Activated effector memory CD4-positive, alpha-beta T cell treated with anti-CD3 and anti-CD28 coated beads, Interleukin-2, amount 50 U/mL, for 16 hours (primary cell): ENCODE data around the gene HRC.

Experiments
- DNase-seq: peaks from one replicate; pipeline ENCODE4 v3.0.0-alpha.2; 2020

The HRC gene

GRCh38 chr19:49113762-49114629 lies 41.2 kb downstream of the HRC start, which contains the start of gene LIN7B:
LIN7B (plus strand) TSS chr19:49114370; CDS start chr19:49114405, 35 bp downstream.
- DNase-seq, result peak; percentile 91

GRCh38 chr19:49111218-49111998 lies 43.8 kb downstream of the HRC start:
- DNase-seq, result no peak

DNA sequence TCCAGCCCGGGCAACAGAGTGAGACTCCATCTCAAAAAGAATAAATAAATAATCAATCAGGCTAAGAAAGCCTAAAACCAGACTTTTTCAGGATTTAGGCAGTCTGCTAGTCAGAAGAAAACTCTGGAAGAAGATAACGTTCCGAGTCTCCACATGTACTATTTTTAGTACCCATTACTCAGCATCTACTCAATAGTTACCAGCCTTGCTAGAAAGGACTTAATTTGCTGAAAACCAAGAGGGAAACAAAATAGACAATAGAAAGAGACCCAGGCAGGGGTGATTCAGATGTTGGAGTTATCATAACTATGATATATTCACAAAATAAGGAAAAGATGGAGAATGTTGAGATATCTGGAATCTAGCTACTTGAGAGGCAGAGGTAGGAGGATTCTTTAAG lies 44.6 kb downstream of the HRC start:
- DNase-seq, result no peak

- DNase-seq, result no peak
Observed at GRCh38 chr19:49109569-49110233, 45.5 kb downstream of the HRC start.

DNA sequence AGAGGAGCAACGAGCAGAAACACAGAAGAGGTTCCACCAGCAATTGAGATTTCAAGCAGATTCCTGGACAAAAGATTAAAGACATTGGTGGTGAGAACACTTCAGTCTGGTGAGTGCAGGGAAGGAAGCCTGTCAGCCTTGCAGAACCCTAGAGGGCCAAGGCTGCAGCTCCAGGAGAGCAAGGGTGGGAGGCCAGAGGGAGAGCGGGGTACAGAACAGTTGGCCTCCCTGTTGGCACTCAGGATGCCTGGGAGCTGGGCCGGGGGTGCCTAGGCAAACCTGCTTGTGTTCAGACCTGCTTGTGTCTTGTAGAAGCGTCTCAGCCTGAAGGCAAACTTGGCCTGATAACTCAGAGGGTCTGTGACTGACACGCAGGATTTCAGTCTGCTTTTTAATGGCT lies 46.1 kb downstream of the HRC start:
- DNase-seq, result no peak

DNA sequence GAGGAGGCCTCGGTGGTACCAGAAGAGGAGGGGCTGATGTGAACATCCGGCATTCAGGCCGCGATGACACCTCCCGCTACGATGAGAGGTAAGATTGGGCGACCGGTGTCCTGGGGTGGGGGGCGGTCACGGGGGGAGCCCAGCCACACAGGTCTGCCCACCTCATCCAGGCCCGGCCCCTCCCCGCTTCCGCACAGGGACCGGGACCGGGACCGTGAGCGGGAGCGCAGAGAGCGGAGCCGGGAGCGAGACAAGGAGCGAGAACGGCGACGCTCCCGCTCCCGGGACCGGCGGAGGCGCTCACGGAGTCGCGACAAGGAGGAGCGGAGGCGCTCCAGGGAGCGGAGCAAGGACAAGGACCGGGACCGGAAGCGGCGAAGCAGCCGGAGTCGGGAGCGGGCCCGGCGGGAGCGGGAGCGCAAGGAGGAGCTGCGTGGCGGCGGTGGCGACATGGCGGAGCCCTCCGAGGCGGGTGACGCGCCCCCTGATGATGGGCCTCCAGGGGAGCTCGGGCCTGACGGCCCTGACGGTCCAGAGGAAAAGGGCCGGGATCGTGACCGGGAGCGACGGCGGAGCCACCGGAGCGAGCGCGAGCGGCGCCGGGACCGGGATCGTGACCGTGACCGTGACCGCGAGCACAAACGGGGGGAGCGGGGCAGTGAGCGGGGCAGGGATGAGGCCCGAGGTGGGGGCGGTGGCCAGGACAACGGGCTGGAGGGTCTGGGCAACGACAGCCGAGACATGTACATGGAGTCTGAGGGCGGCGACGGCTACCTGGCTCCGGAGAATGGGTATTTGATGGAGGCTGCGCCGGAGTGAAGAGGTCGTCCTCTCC lies 47.4 kb downstream of the HRC start:
- DNase-seq, result no peak

GRCh38 chr19:49106648-49107135 lies 48.5 kb downstream of the HRC start:
- peak; percentile 89 for DNase-seq

GRCh38 chr19:49104229-49104864 lies 50.8 kb downstream of the HRC start:
- no peak for DNase-seq

- DNase-seq, result no peak
Observed at GRCh38 chr19:49103331-49104085, 51.7 kb downstream of the HRC start.

DNA sequence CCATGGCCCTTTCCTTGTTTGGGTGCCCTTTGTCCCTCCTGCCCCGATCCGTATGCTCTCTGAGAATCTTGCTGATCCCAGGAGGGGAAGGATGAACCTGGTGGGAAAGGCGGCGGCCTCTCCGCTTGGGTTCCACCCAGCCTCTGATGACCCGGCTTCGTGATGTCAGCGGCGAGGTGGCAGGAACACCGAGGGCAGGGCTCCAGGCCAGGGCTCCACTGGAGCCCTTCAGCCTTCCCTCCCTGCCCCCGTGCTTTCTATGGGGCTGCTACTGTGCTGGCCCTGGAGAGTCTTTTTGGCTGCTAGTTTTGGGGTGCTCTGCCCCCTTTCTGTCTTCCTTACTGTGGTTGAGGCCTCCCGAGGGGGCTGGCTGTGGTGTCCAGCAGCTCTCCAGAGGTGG lies 52.9 kb downstream of the HRC start:
- DNase-seq, result no peak
